ENCODE measurements around the gene CIPC. TPM values are rescaled to one million over a fixed set of nuclear protein-coding genes. Genes with fewer than 3 reads are reported as not detected.

CIPC gene
- total and polyA plus RNA-seq, 2 of the 13 experiments (the other 11 are each of a cell fraction or from before 2014, with no cell fraction given): 7.6 to 13.9 TPM

GRCh38 chr14:77108753-77109152 is 10.7 kb downstream of the CIPC start:
- intact Hi-C loops (cut with micrococcal nuclease; ENCODE audit: unreplicated experiment) (no loop called here), in situ Hi-C loops (cut with HindIII; ENCODE audit: extremely low pct_ligation_motif_present, low pct_unique_long_range_greater_than_20kb) (no loop called here)
- no peak overlapping the region for H3K4me2 ChIP-seq (ENCODE audit: low read depth, low read length)
- H3K36me3 ChIP-seq (replicated peaks in 1 of 2; ENCODE audit: control insufficient read depth in 1 of 2, insufficient read depth in 2 of 2, low read length in 2 of 2): peaks cover 8 to 53% of the 10 kb centered on the region in 2 experiments
- WGBS (ENCODE audit: low lambda C conversion rate): 95% methylated on average over 2 of the region's 2 CpGs
- no peak overlapping the region for H3K4me3 ChIP-seq (replicated peaks in 1 of 3; ENCODE audit: insufficient read depth in 1 of 3, low read depth in 2 of 3, low read length in 3 of 3)
- H2AFZ ChIP-seq (ENCODE audit: low read length): no peak overlapping the region
- H3K9me3 ChIP-seq (ENCODE audit: low read length): no peaks in the 10 kb centered on the region
- ATAC-seq: no peak
- no peak overlapping the region for H3K27ac ChIP-seq (ENCODE audit: extremely low read length, insufficient read depth, low read length)
- H3K4me1 ChIP-seq (ENCODE audit: insufficient read depth, low read length): no peaks in the 10 kb centered on the region
- DNase-seq (ENCODE audit: low spot score): no peak
- ChIA-PET POLR2A (no interaction called here), CTCF (ENCODE audit: low intra/inter-chr PET ratio, low total read pairs) (no interaction called here)
- no peak for FAIRE-seq
- no peak for TF ChIP-seq ZNF367 (CRISPR knock-in tag; IDR thresholded peaks at IDR 0.05; ENCODE audit: borderline replicate concordance)
- TF ChIP-seq SNAPC2 (CRISPR knock-in tag; IDR thresholded peaks at IDR 0.05): no peak
- TF ChIP-seq MAF1 (CRISPR knock-in tag; IDR thresholded peaks at IDR 0.05; ENCODE audit: borderline replicate concordance): no peak
- TF ChIP-seq CHCHD3 (CRISPR knock-in tag; IDR thresholded peaks at IDR 0.05): no peak
- no TSS peak for BruUV-seq (replicated peaks)
- no peaks in the 10 kb centered on the region for H4K20me1 ChIP-seq (ENCODE audit: insufficient read depth, low read length)
- no peak overlapping the region for H3K9ac ChIP-seq (ENCODE audit: insufficient read depth, low read depth, low read length)
- no peaks in the 10 kb centered on the region for H3K79me2 ChIP-seq (ENCODE audit: insufficient read depth, low read length)
- no peaks in the 10 kb centered on the region for H3K27me3 ChIP-seq (ENCODE audit: control insufficient read depth in 1 of 2, insufficient read depth in 2 of 2, low read length in 2 of 2)

GRCh38 chr14:77109656-77110055 is 11.6 kb downstream of the CIPC start:
- TF ChIP-seq GPN1 (CRISPR knock-in tag; IDR thresholded peaks at IDR 0.05; ENCODE audit: borderline replicate concordance): no peak
- TF ChIP-seq ZNF333 (CRISPR knock-in tag; IDR thresholded peaks at IDR 0.05; ENCODE audit: borderline replicate concordance): no peak
- TF ChIP-seq ZNF547 (CRISPR knock-in tag; IDR thresholded peaks at IDR 0.05): no peak
- TF ChIP-seq ELF3 (CRISPR knock-in tag; IDR thresholded peaks at IDR 0.05): no peak
- TF ChIP-seq, protein P1, sequence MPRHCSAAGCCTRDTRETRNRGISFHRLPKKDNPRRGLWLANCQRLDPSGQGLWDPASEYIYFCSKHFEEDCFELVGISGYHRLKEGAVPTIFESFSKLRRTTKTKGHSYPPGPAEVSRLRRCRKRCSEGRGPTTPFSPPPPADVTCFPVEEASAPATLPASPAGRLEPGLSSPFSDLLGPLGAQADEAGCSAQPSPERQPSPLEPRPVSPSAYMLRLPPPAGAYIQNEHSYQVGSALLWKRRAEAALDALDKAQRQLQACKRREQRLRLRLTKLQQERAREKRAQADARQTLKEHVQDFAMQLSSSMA (CRISPR knock-in tag; IDR thresholded peaks at IDR 0.05): no peak
- no peak overlapping the region for H3K4me3 ChIP-seq (replicated peaks in 1 of 3; ENCODE audit: insufficient read depth in 1 of 3, low read depth in 2 of 3, low read length in 3 of 3)
- H3K4me1 ChIP-seq (ENCODE audit: insufficient read depth, low read length): no peaks in the 10 kb centered on the region
- ChIA-PET CTCF (ENCODE audit: low intra/inter-chr PET ratio, low total read pairs) (no interaction called here), POLR2A (no interaction called here)
- intact Hi-C loops (cut with micrococcal nuclease; ENCODE audit: unreplicated experiment): no loop called here
- no peak overlapping the region for H3K4me2 ChIP-seq (ENCODE audit: low read depth, low read length)
- H3K27ac ChIP-seq (ENCODE audit: extremely low read length, insufficient read depth, low read length): no peak overlapping the region
- no peak for FAIRE-seq
- peaks cover 11 to 62% of the 10 kb centered on the region in 2 experiments for H3K36me3 ChIP-seq (replicated peaks in 1 of 2; ENCODE audit: control insufficient read depth in 1 of 2, insufficient read depth in 2 of 2, low read length in 2 of 2)
- H3K9me3 ChIP-seq (ENCODE audit: low read length): no peaks in the 10 kb centered on the region
- H3K9ac ChIP-seq (ENCODE audit: insufficient read depth, low read depth, low read length): no peak overlapping the region
- no peaks in the 10 kb centered on the region for H3K27me3 ChIP-seq (ENCODE audit: control insufficient read depth in 1 of 2, insufficient read depth in 2 of 2, low read length in 2 of 2)
- ATAC-seq: no peak
- H4K20me1 ChIP-seq (ENCODE audit: insufficient read depth, low read length): no peaks in the 10 kb centered on the region
- in situ Hi-C loops (cut with HindIII; ENCODE audit: extremely low pct_ligation_motif_present, low pct_unique_long_range_greater_than_20kb): no loop called here
- 97% methylated on average over 5 of the region's 6 CpGs for WGBS (ENCODE audit: low lambda C conversion rate)
- no peak for DNase-seq (ENCODE audit: low spot score)
- BruUV-seq (replicated peaks): no TSS peak
- H3K79me2 ChIP-seq (ENCODE audit: insufficient read depth, low read length): no peaks in the 10 kb centered on the region
- H2AFZ ChIP-seq (ENCODE audit: low read length): no peak overlapping the region
